Activated B cell treated with CpG ODN at 0.5 μM for 24 hours (primary cell): ENCODE measurements around the gene TBX4. TPM values are rescaled to one million over a fixed set of nuclear protein-coding genes. Genes with fewer than 3 reads are reported as not detected.

Experiments used
- ATAC-seq: fragments of 200-7000 bp; cut with Tn5 transposase; one replicate; pipeline ENCODE4 v1.10.0; 2021; ENCODE audit warnings: low read depth, mild to moderate bottlenecking, moderate library complexity
- CTCF ChIA-PET: fragments of 350-600 bp; sonication (Branson Sonifier 250); formaldehyde crosslinking; loops from one replicate; lab custom pipeline; 2021; ENCODE audit warnings: antibody characterized with exemption; lab: Charles Lee
- POLR2A ChIA-PET: fragments of 350-600 bp; sonication (Branson Sonifier 250); formaldehyde crosslinking; loops from one replicate; lab custom pipeline; 2021; ENCODE audit warnings: antibody characterized with exemption; lab: Charles Lee
- DNase-seq: peaks from one replicate; pipeline ENCODE4 v3.0.0; 2022
- H3K27ac Mint-ChIP-seq: one replicate; pipeline ENCODE4 v1.8.0; 2020; ENCODE audit warnings: mixed read lengths
- H3K27me3 Mint-ChIP-seq: one replicate; pipeline ENCODE4 v1.8.0; 2021; ENCODE audit warnings: mixed read lengths
- H3K36me3 Mint-ChIP-seq: one replicate; pipeline ENCODE4 v1.8.0; 2021; ENCODE audit warnings: low read depth, mixed read lengths
- H3K4me1 Mint-ChIP-seq: one replicate; pipeline ENCODE4 v1.8.0; 2021; ENCODE audit warnings: mixed read lengths
- H3K4me3 Mint-ChIP-seq: one replicate; pipeline ENCODE4 v1.8.0; 2020; ENCODE audit warnings: mild to moderate bottlenecking, mixed read lengths
- H3K9me3 Mint-ChIP-seq: one replicate; pipeline ENCODE4 v1.8.0; 2020; ENCODE audit warnings: mixed read lengths
- intact Hi-C: fragments of 100-400 bp; cut with micrococcal nuclease; formaldehyde crosslinking; loops from one replicate; pipeline ENCODE4 v1.15.1; 2024
- total RNA-seq: library from RNA; stranded (reverse); gene quantifications from 2 replicates; pipeline ENCODE4 v1.2.3, GENCODE V29; 2022
- TF ChIP-seq, protein P1 (sequence below): fragments of 200-600 bp; IDR thresholded peaks from one replicate; pipeline ENCODE4 v1.8.0; 2022; ENCODE audit warnings: antibody characterized with exemption, mild to moderate bottlenecking

The TBX4 gene
- total RNA-seq, 1 donor from 2014 or later: not detected

DNA sequence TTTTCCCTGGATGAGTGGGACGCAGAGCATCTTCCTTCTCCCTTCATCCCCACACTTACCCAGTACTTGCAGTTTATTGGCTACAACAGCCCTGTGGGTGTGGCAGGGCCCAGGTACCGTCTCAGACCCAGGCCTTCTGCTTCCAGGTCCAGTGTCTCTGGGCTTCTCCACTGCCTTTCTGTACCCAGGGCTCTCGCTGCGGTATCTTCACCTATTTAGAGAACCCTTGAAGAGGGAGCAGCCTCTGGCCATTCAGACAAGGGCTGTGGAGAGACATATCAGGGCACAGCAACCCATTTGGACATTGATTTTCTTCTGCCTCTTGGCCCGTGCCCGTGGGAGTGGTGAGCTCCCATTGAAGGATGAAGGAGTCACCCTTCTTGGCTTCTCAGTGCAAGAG, 17.3 kb downstream of the TBX4 start:
- intact Hi-C loops: no loop called here
- CTCF ChIA-PET: no interaction called here

DNA sequence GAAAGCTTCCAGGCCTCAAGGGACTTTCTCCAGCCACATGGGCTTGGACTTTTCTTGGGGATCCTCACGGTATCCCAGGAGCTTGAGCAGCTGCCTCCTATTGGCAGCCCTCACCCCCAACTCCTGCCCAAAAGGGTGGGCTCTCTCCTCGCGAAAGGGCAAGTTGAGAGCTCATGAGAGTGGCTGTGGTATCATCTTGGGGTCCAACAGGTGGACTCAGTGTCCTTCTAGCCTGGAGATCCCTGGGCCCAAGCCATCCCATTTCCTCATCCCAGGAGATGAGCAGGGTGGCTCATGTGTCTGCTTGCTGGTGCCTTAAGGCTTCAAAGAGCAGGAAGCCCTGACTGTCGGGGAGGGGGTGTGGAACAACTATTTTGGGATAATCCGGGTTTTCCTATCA, 17.7 kb downstream of the TBX4 start:
- Mint-ChIP-seq H3K27ac (no peak overlapping the region), H3K27me3 (peaks cover 21% of the 10 kb centered on the region), H3K9me3 (no peaks in the 10 kb centered on the region), H3K4me1 (peaks cover 8% of the 10 kb centered on the region), H3K36me3 (no peaks in the 10 kb centered on the region), H3K4me3 (no peak overlapping the region)
- CTCF ChIA-PET: no interaction called here
- POLR2A ChIA-PET: no interaction called here
- ATAC-seq: no peak
- DNase-seq: no peak
- TF ChIP-seq, protein P1, sequence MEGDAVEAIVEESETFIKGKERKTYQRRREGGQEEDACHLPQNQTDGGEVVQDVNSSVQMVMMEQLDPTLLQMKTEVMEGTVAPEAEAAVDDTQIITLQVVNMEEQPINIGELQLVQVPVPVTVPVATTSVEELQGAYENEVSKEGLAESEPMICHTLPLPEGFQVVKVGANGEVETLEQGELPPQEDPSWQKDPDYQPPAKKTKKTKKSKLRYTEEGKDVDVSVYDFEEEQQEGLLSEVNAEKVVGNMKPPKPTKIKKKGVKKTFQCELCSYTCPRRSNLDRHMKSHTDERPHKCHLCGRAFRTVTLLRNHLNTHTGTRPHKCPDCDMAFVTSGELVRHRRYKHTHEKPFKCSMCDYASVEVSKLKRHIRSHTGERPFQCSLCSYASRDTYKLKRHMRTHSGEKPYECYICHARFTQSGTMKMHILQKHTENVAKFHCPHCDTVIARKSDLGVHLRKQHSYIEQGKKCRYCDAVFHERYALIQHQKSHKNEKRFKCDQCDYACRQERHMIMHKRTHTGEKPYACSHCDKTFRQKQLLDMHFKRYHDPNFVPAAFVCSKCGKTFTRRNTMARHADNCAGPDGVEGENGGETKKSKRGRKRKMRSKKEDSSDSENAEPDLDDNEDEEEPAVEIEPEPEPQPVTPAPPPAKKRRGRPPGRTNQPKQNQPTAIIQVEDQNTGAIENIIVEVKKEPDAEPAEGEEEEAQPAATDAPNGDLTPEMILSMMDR: no peak
- intact Hi-C loops: no loop called here

More for the DNA sequence above, 17.3 kb downstream of the TBX4 start:
- ATAC-seq: no peak
- H3K4me3 Mint-ChIP-seq: no peak overlapping the region
- TF ChIP-seq, protein P1: no peak
- no peak overlapping the region for H3K27ac Mint-ChIP-seq
- H3K4me1 Mint-ChIP-seq: peaks cover 8% of the 10 kb centered on the region
- POLR2A ChIA-PET: no interaction called here
- DNase-seq: no peak
- H3K27me3 Mint-ChIP-seq: peaks cover 20% of the 10 kb centered on the region
- H3K9me3 Mint-ChIP-seq: no peaks in the 10 kb centered on the region
- no peaks in the 10 kb centered on the region for H3K36me3 Mint-ChIP-seq

DNA sequence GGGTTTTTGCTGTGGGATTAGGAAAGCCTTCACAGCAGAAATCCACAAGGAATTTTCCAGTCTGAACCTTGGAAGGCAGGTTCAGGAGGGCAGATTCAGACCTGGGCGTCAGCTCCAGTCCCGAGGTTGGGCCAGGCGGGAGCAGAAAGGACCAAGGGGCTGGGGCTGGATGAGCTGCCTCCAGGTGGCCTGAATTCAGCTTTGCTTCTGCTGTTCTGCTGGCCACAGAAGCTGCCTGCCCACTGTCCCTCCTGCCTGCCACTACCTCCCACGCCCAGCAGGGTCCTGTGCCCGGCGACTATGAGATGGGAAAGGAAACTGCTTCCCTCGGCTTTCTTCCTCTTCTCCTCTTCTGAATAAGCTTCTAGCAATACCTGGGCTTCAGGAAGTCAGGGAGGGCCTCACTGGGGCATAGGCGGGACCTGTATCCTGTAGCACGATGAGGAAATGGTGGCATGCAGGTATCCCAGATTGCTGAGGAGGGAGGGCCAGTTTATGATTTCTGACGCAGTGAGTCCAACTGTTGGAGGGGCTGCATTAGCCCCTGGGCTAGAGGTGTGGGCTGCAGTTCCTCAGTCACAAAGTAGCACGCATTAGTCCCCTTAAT, 18.4 kb downstream of the TBX4 start:
- ChIA-PET CTCF (no interaction called here), POLR2A (no interaction called here)
- no peak overlapping the region for H3K4me3 Mint-ChIP-seq
- H3K9me3 Mint-ChIP-seq: no peaks in the 10 kb centered on the region
- no peaks in the 10 kb centered on the region for H3K36me3 Mint-ChIP-seq
- H3K27ac Mint-ChIP-seq: no peak overlapping the region
- intact Hi-C loops: no loop called here
- H3K4me1 Mint-ChIP-seq: peaks cover 8% of the 10 kb centered on the region
- TF ChIP-seq, protein P1: no peak
- H3K27me3 Mint-ChIP-seq: peaks cover 22% of the 10 kb centered on the region
- no peak for ATAC-seq
- DNase-seq: no peak

DNA sequence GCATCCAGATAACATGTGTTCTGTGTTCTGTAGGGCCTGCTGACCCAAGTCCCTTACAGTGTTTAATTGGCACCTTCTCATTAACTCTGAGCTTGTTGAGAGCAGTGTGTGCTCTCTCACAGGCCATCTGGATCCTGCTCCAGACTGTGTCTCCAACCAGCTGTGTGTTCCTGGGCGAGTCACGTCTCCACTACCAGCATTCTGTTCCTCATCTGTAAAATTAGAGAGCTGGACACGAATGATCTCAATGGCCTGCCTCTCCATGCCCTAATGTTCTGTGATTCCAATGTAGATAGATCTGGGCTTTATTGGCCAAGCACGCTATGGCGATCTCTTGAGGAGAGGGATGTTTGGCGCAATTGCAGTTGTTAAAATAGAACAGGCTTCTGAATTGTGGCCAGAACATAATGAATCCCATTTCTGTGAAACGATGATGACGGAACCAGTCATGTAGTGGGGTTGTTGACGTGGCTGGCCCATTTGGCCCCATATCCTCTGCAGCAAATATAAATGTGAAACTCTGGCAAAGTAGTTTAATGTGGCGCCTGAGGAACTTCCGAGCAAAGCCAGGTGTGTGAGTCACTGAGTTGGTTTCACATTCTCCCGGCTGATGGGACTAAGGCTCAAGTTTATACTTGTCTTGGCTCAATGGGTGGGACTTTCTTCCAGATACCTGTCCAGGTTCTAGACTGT, 22.2 kb downstream of the TBX4 start:
- Mint-ChIP-seq H3K36me3 (no peaks in the 10 kb centered on the region), H3K27ac (no peak overlapping the region), H3K4me3 (no peak overlapping the region), H3K4me1 (no peaks in the 10 kb centered on the region), H3K27me3 (peaks cover 21% of the 10 kb centered on the region), H3K9me3 (no peaks in the 10 kb centered on the region)
- TF ChIP-seq, protein P1: no peak
- intact Hi-C loops: no loop called here
- ATAC-seq (no peak), DNase-seq (no peak)
- ChIA-PET CTCF (no interaction called here), POLR2A (no interaction called here)

DNA sequence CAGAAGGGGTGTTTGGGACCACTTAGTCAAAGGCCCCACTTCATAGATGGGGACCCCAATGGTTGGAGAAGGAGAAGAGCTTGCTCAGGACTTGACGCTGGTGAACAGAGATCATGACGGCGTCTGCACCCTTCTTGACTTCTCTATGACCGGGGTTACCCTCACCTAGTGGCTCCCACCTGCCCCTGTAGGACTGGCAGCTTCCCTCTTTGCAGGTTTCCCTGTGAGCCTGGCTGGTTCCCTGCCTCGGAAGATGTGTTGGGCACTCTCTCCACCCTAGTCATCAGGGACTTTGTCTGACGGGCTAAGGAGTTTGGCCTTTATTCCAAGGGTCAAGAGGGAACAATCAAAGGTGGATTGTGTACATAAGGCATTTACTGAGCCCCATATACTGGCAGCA, 22.7 kb downstream of the TBX4 start:
- Mint-ChIP-seq H3K27ac (no peak overlapping the region), H3K4me3 (no peak overlapping the region), H3K27me3 (peaks cover 21% of the 10 kb centered on the region), H3K4me1 (no peaks in the 10 kb centered on the region), H3K9me3 (no peaks in the 10 kb centered on the region), H3K36me3 (no peaks in the 10 kb centered on the region)
- ATAC-seq (no peak), DNase-seq (no peak)
- TF ChIP-seq, protein P1: no peak
- ChIA-PET POLR2A (no interaction called here), CTCF (no interaction called here)
- intact Hi-C loops: no loop called here
